K562 (cell line): ENCODE measurements around the gene EXOC4. TPM values are rescaled to one million over a fixed set of nuclear protein-coding genes. Genes with fewer than 3 reads are reported as not detected.

Source experiments
- ATAC-seq: fragments of 200-7000 bp; cut with Tn5 transposase; 3 replicates; pipeline ENCODE4 v1.9.1; 2020; ENCODE audit warnings: moderate library complexity
- BruUV-seq: library from RNA; stranded (reverse); fragments of 400-500 nt; replicated peaks from 2 replicates; lab custom pipeline; 2021; lab: Mats Ljungman, UMichigan
- CTCF ChIA-PET: fragments of 300-600 bp; formaldehyde crosslinking; extraction: SDS; loops from one replicate; lab custom pipeline; 2021; ENCODE audit warnings: low intra/inter-chr PET ratio; lab: Yijun Ruan, JAX
- POLR2A ChIA-PET: fragments of 300-600, 350-650 bp; sonication (Branson Sonifier 250); formaldehyde crosslinking; extraction: SDS; loops from one replicate; lab custom pipeline; 2021; ENCODE audit warnings: antibody characterized with exemption, inconsistent platforms; lab: Yijun Ruan, JAX
- DNase-seq, 4 experiments: peaks; one replicate each; pipeline versions ENCODE4 v3.0.0 to v3.0.0-alpha.2; 2011 to 2018; ENCODE audit warnings: low spot score in 3 of 4, mixed read lengths in 3 of 4; ENCODE audit errors: extremely low read depth in 1 of 4
- FAIRE-seq: peaks from 2 replicates; lab custom pipeline; 2011; peaks lifted over from hg19 to GRCh38; lab: Jason Lieb, UNC
- H2AFZ ChIP-seq: 2 replicates; pipeline ENCODE4 v1.6.0; 2011; ENCODE audit warnings: low read depth, low read length, control low read depth, inconsistent platforms
- H3K27ac ChIP-seq: fragments of 200-600 bp; 3 replicates; pipeline ENCODE4 v1.8.0; 2011; ENCODE audit warnings: low read depth, mild to moderate bottlenecking, control low read depth, inconsistent platforms, low read length, moderate library complexity, mixed read lengths; ENCODE audit errors: extremely low read depth
- H3K27me3 ChIP-seq, 2 experiments: fragments of 300-600 bp in 1 of 2; 2 replicates in 1 of 2; 3 replicates in 1 of 2; pipeline versions ENCODE4 v1.6.0 to v1.8.0; 2011; ENCODE audit warnings: inconsistent platforms in 2 of 2, low read length in 2 of 2, mild to moderate bottlenecking in 1 of 2, mixed read lengths in 1 of 2, moderate library complexity in 1 of 2; ENCODE audit not compliant: control insufficient read depth in 2 of 2, insufficient read depth in 2 of 2
- H3K36me3 ChIP-seq: fragments of 300-600 bp; 3 replicates; pipeline ENCODE4 v1.8.0; 2011; ENCODE audit warnings: mild to moderate bottlenecking, low read length, inconsistent platforms; ENCODE audit not compliant: control insufficient read depth, insufficient read depth
- H3K4me1 ChIP-seq, 2 experiments: fragments of 200-600 bp in 1 of 2; replicated peaks in 1 of 2; 2 replicates in 1 of 2; 3 replicates in 1 of 2; pipeline versions ENCODE4 v1.5.1 to v1.8.0; 2011; ENCODE audit warnings: inconsistent platforms in 2 of 2, low read length in 2 of 2, mild to moderate bottlenecking in 1 of 2, mixed read lengths in 1 of 2, moderate library complexity in 1 of 2; ENCODE audit not compliant: control insufficient read depth in 2 of 2, insufficient read depth in 2 of 2
- H3K4me2 ChIP-seq: 2 replicates; pipeline ENCODE4 v1.6.1; 2011; ENCODE audit warnings: low read length, control low read depth, inconsistent platforms, mixed read lengths; ENCODE audit not compliant: insufficient read depth
- H3K4me3 ChIP-seq: fragments of 200-600 bp; sonication (generic), shearing (Covaris generic); 2 replicates; pipeline ENCODE4 v1.5.1; 2016; ENCODE audit warnings: control low read depth, inconsistent platforms
- H3K79me2 ChIP-seq: fragments of 200-600 bp; 3 replicates; pipeline ENCODE4 v1.8.0; 2011; ENCODE audit warnings: low read length, inconsistent platforms; ENCODE audit not compliant: control insufficient read depth, insufficient read depth
- H3K9ac ChIP-seq, 2 experiments: 2 replicates each; pipeline versions ENCODE4 v1.6.0 to v1.6.1; 2011; ENCODE audit warnings: low read depth in 2 of 2, low read length in 2 of 2, control low read depth in 1 of 2, inconsistent platforms in 1 of 2, mild to moderate bottlenecking in 1 of 2, mixed read lengths in 1 of 2; ENCODE audit not compliant: insufficient read depth in 1 of 2
- H3K9me1 ChIP-seq: one replicate; pipeline ENCODE4 v1.6.0; 2011; ENCODE audit warnings: inconsistent platforms, mild to moderate bottlenecking, low read length, moderate library complexity; ENCODE audit not compliant: control insufficient read depth, insufficient read depth
- H3K9me3 ChIP-seq: replicated peaks from 2 replicates; pipeline ENCODE4 v1.5.1; 2011; ENCODE audit warnings: low read depth, low read length, inconsistent platforms; ENCODE audit not compliant: control insufficient read depth, insufficient read depth
- H4K20me1 ChIP-seq: replicated peaks from 2 replicates; pipeline ENCODE4 v1.6.1; 2011; ENCODE audit warnings: low read length, inconsistent platforms, mixed read lengths; ENCODE audit not compliant: control insufficient read depth, insufficient read depth
- ARID3A ChIP-seq: IDR thresholded peaks from 2 replicates; pipeline ENCODE4 v1.6.1; 2012; ENCODE audit warnings: low read depth, low read length, improper control_type of control experiment, borderline replicate concordance
- DDX20 ChIP-seq: fragments of 450-650 bp; IDR thresholded peaks from 2 replicates; pipeline ENCODE4 v1.6.1; 2016; ENCODE audit warnings: missing genetic modification characterization, low read depth, mild to moderate bottlenecking, missing compliant biosample characterization, moderate library complexity
- E2F3 ChIP-seq: fragments of 250-450 bp; sonication (Bioruptor Pico); IDR thresholded peaks from 2 replicates; pipeline ENCODE4 v1.4.0; 2020; ENCODE audit warnings: mild to moderate bottlenecking
- FOXJ3 ChIP-seq: sonication (generic); formaldehyde crosslinking; IDR thresholded peaks from 2 replicates; pipeline ENCODE4 v1.4.0; 2020; ENCODE audit warnings: mild to moderate bottlenecking, missing genetic modification reagents
- FOXP1 ChIP-seq: sonication (generic); formaldehyde crosslinking; IDR thresholded peaks from 2 replicates; pipeline ENCODE4 v1.8.0; 2022; ENCODE audit warnings: mild to moderate bottlenecking, missing genetic modification reagents
- FUS ChIP-seq: fragments of 200-400 bp; formaldehyde crosslinking; optimal IDR thresholded peaks from 2 replicates; pipeline ENCODE3; 2017; ENCODE audit warnings: low read depth, low read length
- HDAC1 ChIP-seq, 2 experiments: fragments of 450-650 bp; IDR thresholded peaks; 2 replicates each; pipeline ENCODE4 v1.6.1; 2016 to 2017; ENCODE audit warnings: inconsistent platforms in 1 of 2, mild to moderate bottlenecking in 1 of 2, moderate library complexity in 1 of 2
- NR0B1 ChIP-seq: fragments of 450-650 bp; IDR thresholded peaks from one replicate; pipeline ENCODE4 v1.6.1; 2018; ENCODE audit warnings: mild to moderate bottlenecking, moderate library complexity; ENCODE audit not compliant: partially characterized antibody
- PHTF2 ChIP-seq: fragments of 250-450 bp; sonication (Bioruptor Pico); IDR thresholded peaks from 2 replicates; pipeline ENCODE4 v1.5.0; 2021; ENCODE audit warnings: mild to moderate bottlenecking
- POLR3A ChIP-seq: IDR thresholded peaks from 2 replicates; pipeline ENCODE4 v1.6.1; 2011; ENCODE audit warnings: borderline replicate concordance, mild to moderate bottlenecking, moderate library complexity; ENCODE audit not compliant: insufficient read length, insufficient read depth; ENCODE audit errors: extremely low read depth
- SMARCE1 ChIP-seq: fragments of 450-650 bp; IDR thresholded peaks from 2 replicates; pipeline ENCODE4 v1.7.1; 2016; ENCODE audit warnings: mild to moderate bottlenecking
- TAF9B ChIP-seq: fragments of 450-650 bp; IDR thresholded peaks from 2 replicates; pipeline ENCODE4 v1.6.1; 2018; ENCODE audit warnings: mild to moderate bottlenecking; ENCODE audit not compliant: partially characterized antibody
- ZC3H4 ChIP-seq: sonication (generic); formaldehyde crosslinking; IDR thresholded peaks from 2 replicates; pipeline ENCODE4 v1.9.0; 2021; ENCODE audit warnings: missing genetic modification reagents, borderline replicate concordance
- ZNF239 ChIP-seq: fragments of 250-450 bp; sonication (Bioruptor Pico); IDR thresholded peaks from 2 replicates; pipeline ENCODE4 v1.4.0; 2020; ENCODE audit warnings: mild to moderate bottlenecking
- ZNF764 ChIP-seq: fragments of 250-450 bp; sonication (Bioruptor Pico); IDR thresholded peaks from 2 replicates; pipeline ENCODE4 v1.4.0; 2020; ENCODE audit warnings: low read depth, mild to moderate bottlenecking, moderate library complexity
- WGBS: fragments of 100-300 bp; shearing (Covaris generic); methylation state at CpG from one replicate; pipeline ENCODE4 v1.1.6; 2016; ENCODE audit warnings: low coverage, mixed read lengths; ENCODE audit not compliant: insufficient coverage; ENCODE audit errors: missing lambda C conversion rate; 5-methylcytosine and 5-hydroxymethylcytosine counted together
- in situ Hi-C: fragments of 300-500 bp; cut with MboI; formaldehyde crosslinking; loops from 4 replicates; pipeline ENCODE4 v1.15.0; 2018; ENCODE audit warnings: inconsistent platforms, mixed read lengths
- intact Hi-C: fragments of 100-400 bp; cut with micrococcal nuclease; formaldehyde crosslinking; loops from 2 replicates; pipeline ENCODE4 v1.14.2; 2022
- polyA plus RNA-seq, 8 experiments: library from polyadenylated mRNA; depleted of rRNA in 4 of 8; stranded (reverse) in 5 of 8; unstranded in 3 of 8; fragments of >200 nt; fragmentation: Nextera tagmentation in 2 of 8; fragmentation: Illumina TruSeq in 1 of 8; extraction: Ambion mirVana in 2 of 8; extraction: Trizol in 1 of 8; gene quantifications; 2 replicates each; pipeline versions ENCODE4 v1.2.1 to v1.2.3, GENCODE V29; 2011 to 2014; ENCODE audit warnings: inconsistent platforms in 1 of 8, missing spikeins in 1 of 8
- total RNA-seq, 7 experiments: library from RNA; depleted of rRNA in 6 of 7; stranded (reverse); fragments of >200 nt in 6 of 7; fragmentation: Illumina TruSeq in 2 of 7; extraction: Trizol in 2 of 7; gene quantifications; 2 replicates each; pipeline versions ENCODE4 v1.2.1 to v1.2.3, GENCODE V29; 2011 to 2021; ENCODE audit warnings: low replicate concordance in 1 of 7

Gene EXOC4
- total and polyA plus RNA-seq, 9 of the 15 experiments (the other 6 are each of a cell fraction or from before 2014, with no cell fraction given) = 18.5 to 73.1 (median 46.6) TPM

- in situ Hi-C loops = no loop called here
- ATAC-seq (no peak), DNase-seq (no peak), FAIRE-seq (no peak)
- Histone ChIP-seq H3K9me1 (no peaks in the 10 kb centered on the region), H3K27me3 (no peaks in the 10 kb centered on the region), H3K36me3 (no peaks in the 10 kb centered on the region), H2AFZ (no peak overlapping the region), H3K9ac (no peak overlapping the region), H3K27ac (no peak overlapping the region), H3K9me3 (no peaks in the 10 kb centered on the region), H3K4me2 (no peak overlapping the region), H3K79me2 (no peaks in the 10 kb centered on the region), H4K20me1 (no peaks in the 10 kb centered on the region), H3K4me3 (no peak overlapping the region), H3K4me1 (no peaks in the 10 kb centered on the region)
- intact Hi-C loops = no loop called here
- ChIA-PET CTCF (no interaction called here), POLR2A (no interaction called here)
- BruUV-seq = no TSS peak
- WGBS = 44% methylated on average over 2 of the region's 2 CpGs
- TF ChIP-seq TAF9B (no peak), HDAC1 (IDR thresholded peaks at IDR 0.05) (no peak), SMARCE1 (no peak), ARID3A (no peak), ZNF764 (CRISPR knock-in tag) (no peak), FOXJ3 (CRISPR knock-in tag) (no peak), FOXP1 (CRISPR knock-in tag) (no peak), FUS (no peak), POLR3A (no peak), E2F3 (CRISPR knock-in tag) (no peak), PHTF2 (CRISPR knock-in tag) (no peak), ZNF239 (no peak), ZC3H4 (no peak), NR0B1 (no peak), DDX20 (no peak)
Observed at GRCh38 chr7:133560900-133561299, 308.0 kb downstream of the EXOC4 start.
